Thoracic aorta (tissue), 2 donors: ENCODE data around the gene DNAJB8. TPM values are rescaled to one million over a fixed set of nuclear protein-coding genes. Genes with fewer than 3 reads are reported as not detected.

Experiments used
- ATAC-seq: fragments of 150-250 bp; one replicate; pipeline ENCODE4 v1.8.0; 2017; ENCODE audit warnings: low read depth; ENCODE audit not compliant: insufficient number of reproducible peaks, low FRiP score
- DNase-seq: peaks from one replicate; pipeline ENCODE4 v3.0.0-alpha.2; 2020; ENCODE audit warnings: low spot score
- H3K27ac ChIP-seq, 2 donors: fragments of 200-600 bp; sonication (generic); 1 replicate in 1 of 2; 2 replicates in 1 of 2; pipeline ENCODE4 v1.5.1; 2016; ENCODE audit warnings: mild to moderate bottlenecking in 2 of 2, moderate library complexity in 2 of 2
- H3K27me3 ChIP-seq: fragments of 200-600 bp; sonication (generic); replicated peaks from 2 replicates; pipeline ENCODE4 v1.6.0; 2016; ENCODE audit warnings: mild to moderate bottlenecking; ENCODE audit not compliant: insufficient read depth
- H3K36me3 ChIP-seq: fragments of 200-600 bp; sonication (generic); one replicate; pipeline ENCODE4 v1.5.1; 2016
- H3K4me1 ChIP-seq, 2 donors: fragments of 200-600 bp; sonication (generic); 1 replicate in 1 of 2; 2 replicates in 1 of 2; pipeline versions ENCODE4 v1.5.1 to v1.6.0; 2016; ENCODE audit warnings: low read depth in 2 of 2, mild to moderate bottlenecking in 1 of 2; ENCODE audit not compliant: control insufficient read depth in 1 of 2
- H3K4me3 ChIP-seq: fragments of 200-600 bp; sonication (generic); 2 replicates; pipeline ENCODE4 v1.5.1; 2016; ENCODE audit warnings: mild to moderate bottlenecking
- H3K9me3 ChIP-seq: fragments of 200-600 bp; sonication (generic); 2 replicates; pipeline ENCODE4 v1.5.1; 2016
- CTCF ChIP-seq: fragments of 200-600 bp; sonication (generic); IDR thresholded peaks from one replicate; pipeline ENCODE4 v1.5.1; 2019; ENCODE audit warnings: antibody characterized with exemption
- total RNA-seq, 2 donors: library from RNA; depleted of rRNA; stranded (reverse); fragments of >200 nt; gene quantifications; one replicate each; pipeline versions ENCODE4 v1.1.0 to v1.2.3, GENCODE V29; 2016

DNAJB8 gene
- total RNA-seq, 2 donors from 2014 or later: not detected

- H3K36me3 ChIP-seq: no peaks in the 10 kb centered on the region
- no peaks in the 10 kb centered on the region for H3K4me1 ChIP-seq
- H3K4me3 ChIP-seq: no peak overlapping the region
- DNase-seq: no peak
- H3K27me3 ChIP-seq: no peaks in the 10 kb centered on the region
- H3K9me3 ChIP-seq: no peaks in the 10 kb centered on the region
- TF ChIP-seq CTCF: no peak
- no peak overlapping the region for H3K27ac ChIP-seq
- no peak for ATAC-seq
Measured at GRCh38 chr3:128422762-128423524, 43.7 kb downstream of the DNAJB8 start.

- Histone ChIP-seq H3K27me3 (no peaks in the 10 kb centered on the region), H3K9me3 (no peaks in the 10 kb centered on the region), H3K4me3 (no peak overlapping the region), H3K36me3 (no peaks in the 10 kb centered on the region), H3K27ac (no peak overlapping the region), H3K4me1 (no peaks in the 10 kb centered on the region)
- ATAC-seq (no peak), DNase-seq (no peak)
- no peak for TF ChIP-seq CTCF
Measured at GRCh38 chr3:128421966-128422365, 44.7 kb downstream of the DNAJB8 start.

- H3K9me3 ChIP-seq: no peaks in the 10 kb centered on the region
- no peaks in the 10 kb centered on the region for H3K4me1 ChIP-seq
- no peak for DNase-seq
- no peak for TF ChIP-seq CTCF
- no peak overlapping the region for H3K27ac ChIP-seq
- H3K4me3 ChIP-seq: no peak overlapping the region
- no peak for ATAC-seq
- H3K27me3 ChIP-seq: no peaks in the 10 kb centered on the region
- no peaks in the 10 kb centered on the region for H3K36me3 ChIP-seq
Measured at GRCh38 chr3:128421439-128421836, 45.3 kb downstream of the DNAJB8 start.

GRCh38 chr3:128420720-128421438, 45.8 kb downstream of the DNAJB8 start:
- no peak overlapping the region for H3K27ac ChIP-seq
- ATAC-seq: no peak
- H3K4me3 ChIP-seq: no peak overlapping the region

More at GRCh38 chr3:128420720-128421438, 45.8 kb downstream of the DNAJB8 start:
- no peaks in the 10 kb centered on the region for H3K9me3 ChIP-seq
- TF ChIP-seq CTCF: no peak
- no peaks in the 10 kb centered on the region for H3K4me1 ChIP-seq
- no peaks in the 10 kb centered on the region for H3K27me3 ChIP-seq
- DNase-seq: no peak
- H3K36me3 ChIP-seq: no peaks in the 10 kb centered on the region
